Activated CD4-positive, alpha-beta T cell treated with anti-CD3 and anti-CD28 coated beads, Interleukin-2, amount 50 U/mL, for 4 hours (primary cell): Measurements from ENCODE around the gene GPR107.
"Not testable (repeated sequence)": the region's sequence is repeated elsewhere in the genome, so short reads cannot be mapped to it uniquely, and the experiment has no call there.

Experiments
- DNase-seq, 2 experiments: peaks; one replicate each; pipeline ENCODE4 v3.0.0-alpha.2; 2020

The GPR107 gene

GRCh38 chr9:130053504-130054324 lies at the start of gene GPR107:
TSS of gene GPR107 (plus strand) at chr9:130053906. CDS start at chr9:130053933, 27 bp downstream.
- peak; percentile 69 to 72 for DNase-seq

- DNase-seq: no peak
Observed at GRCh38 chr9:130003943-130004552, 49.7 kb upstream of the GPR107 start.

- DNase-seq: not testable (repeated sequence)
Observed at GRCh38 chr9:130006952-130007351, 46.8 kb upstream of the GPR107 start.

GRCh38 chr9:130008538-130008937 lies 45.2 kb upstream of the GPR107 start:
- DNase-seq: no peak

GRCh38 chr9:130009546-130009945 lies 44.2 kb upstream of the GPR107 start:
- DNase-seq: not testable (repeated sequence)

GRCh38 chr9:130010151-130010988 lies 43.3 kb upstream of the GPR107 start:
- DNase-seq: peak; percentile 26 to 41

- no peak for DNase-seq
Observed at GRCh38 chr9:130013326-130013725, 40.4 kb upstream of the GPR107 start.

- no peak for DNase-seq
Observed at GRCh38 chr9:130015353-130016019, 38.2 kb upstream of the GPR107 start.

- DNase-seq: no peak
Observed at GRCh38 chr9:130017076-130017475, 36.6 kb upstream of the GPR107 start.

GRCh38 chr9:130017510-130017909 lies 36.2 kb upstream of the GPR107 start:
- not testable (repeated sequence) for DNase-seq

GRCh38 chr9:130018265-130018664 lies 35.4 kb upstream of the GPR107 start:
- no peak for DNase-seq

- no peak for DNase-seq
Observed at GRCh38 chr9:130020618-130021017, 33.1 kb upstream of the GPR107 start.

- DNase-seq: no peak
Observed at GRCh38 chr9:130021123-130021522, 32.6 kb upstream of the GPR107 start.

GRCh38 chr9:130021842-130022241 lies 31.9 kb upstream of the GPR107 start:
- DNase-seq: not testable (repeated sequence)

- DNase-seq: no peak
Observed at GRCh38 chr9:130022566-130023143, 31.1 kb upstream of the GPR107 start.

GRCh38 chr9:130023144-130023787 lies 30.4 kb upstream of the GPR107 start:
- DNase-seq: no peak

GRCh38 chr9:130023994-130024596 lies 29.6 kb upstream of the GPR107 start:
- DNase-seq: no peak

GRCh38 chr9:130024597-130024994 lies 29.1 kb upstream of the GPR107 start:
- DNase-seq: no peak

- no peak for DNase-seq
Observed at GRCh38 chr9:130026583-130027340, 26.9 kb upstream of the GPR107 start.

GRCh38 chr9:130027533-130028365 lies 26.0 kb upstream of the GPR107 start:
- no peak for DNase-seq
